Esophagus muscularis mucosa (tissue), 3 donors: ENCODE measurements around the gene STX16.

Source experiments
- POLR2A ChIP-seq: fragments of 450-650 bp; IDR thresholded peaks from one replicate; pipeline ENCODE4 v1.6.1; 2017; ENCODE audit warnings: antibody characterized with exemption, moderate library complexity, mild to moderate bottlenecking, low read depth
- TF ChIP-seq, protein P1 (sequence below), 3 experiments: fragments of 200-600 bp in 2 of 3; fragments of 450-650 bp in 1 of 3; sonication (generic) in 2 of 3; IDR thresholded peaks; one replicate each; pipeline ENCODE4 v1.5.1; 2017 to 2019; ENCODE audit warnings: antibody characterized with exemption in 3 of 3, mild to moderate bottlenecking in 2 of 3, moderate library complexity in 1 of 3

- TF ChIP-seq, protein P1, sequence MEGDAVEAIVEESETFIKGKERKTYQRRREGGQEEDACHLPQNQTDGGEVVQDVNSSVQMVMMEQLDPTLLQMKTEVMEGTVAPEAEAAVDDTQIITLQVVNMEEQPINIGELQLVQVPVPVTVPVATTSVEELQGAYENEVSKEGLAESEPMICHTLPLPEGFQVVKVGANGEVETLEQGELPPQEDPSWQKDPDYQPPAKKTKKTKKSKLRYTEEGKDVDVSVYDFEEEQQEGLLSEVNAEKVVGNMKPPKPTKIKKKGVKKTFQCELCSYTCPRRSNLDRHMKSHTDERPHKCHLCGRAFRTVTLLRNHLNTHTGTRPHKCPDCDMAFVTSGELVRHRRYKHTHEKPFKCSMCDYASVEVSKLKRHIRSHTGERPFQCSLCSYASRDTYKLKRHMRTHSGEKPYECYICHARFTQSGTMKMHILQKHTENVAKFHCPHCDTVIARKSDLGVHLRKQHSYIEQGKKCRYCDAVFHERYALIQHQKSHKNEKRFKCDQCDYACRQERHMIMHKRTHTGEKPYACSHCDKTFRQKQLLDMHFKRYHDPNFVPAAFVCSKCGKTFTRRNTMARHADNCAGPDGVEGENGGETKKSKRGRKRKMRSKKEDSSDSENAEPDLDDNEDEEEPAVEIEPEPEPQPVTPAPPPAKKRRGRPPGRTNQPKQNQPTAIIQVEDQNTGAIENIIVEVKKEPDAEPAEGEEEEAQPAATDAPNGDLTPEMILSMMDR (IDR thresholded peaks at IDR 0.05) = no peak
- TF ChIP-seq POLR2A = no peak
Observed at GRCh38 chr20:58627212-58628072, 23.6 kb upstream of the STX16 start.
